Measurements from ENCODE around the gene MBD5.

MBD5 gene

GRCh38 chr2:148517822-148518221, 496.9 kb downstream of the MBD5 start:
- H3K4me3 ChIP-seq (replicated peaks; ENCODE audit: low read depth, low read length), result no peak overlapping the region
- no peak for TF ChIP-seq CTCF (IDR thresholded peaks at IDR 0.05; ENCODE audit: low read depth, low read length, missing control alignments)
- no peak for DNase-seq (ENCODE audit: extremely low read depth, low read depth)

DNA sequence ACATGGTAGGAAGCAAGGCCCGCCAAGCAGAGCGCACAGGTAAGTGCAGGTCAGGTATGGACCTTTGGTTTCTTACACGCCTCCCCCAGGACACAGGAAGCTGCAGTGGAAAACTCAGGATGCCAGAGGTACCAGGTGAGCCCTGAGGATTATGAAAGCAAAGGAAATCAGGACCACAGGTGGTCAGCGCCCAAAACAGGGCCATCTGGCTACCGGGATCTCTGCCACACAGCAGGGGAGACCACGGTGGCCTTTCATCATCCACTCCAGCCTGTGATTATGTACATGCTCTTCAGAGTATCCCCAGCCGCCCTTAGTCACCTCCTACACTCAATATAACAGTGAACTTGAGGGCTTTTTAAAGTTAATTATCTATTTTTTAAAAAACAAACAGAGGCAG, 498.1 kb downstream of the MBD5 start:
- no peak for DNase-seq (ENCODE audit: extremely low read depth, low read depth)
- H3K4me3 ChIP-seq (replicated peaks; ENCODE audit: low read depth, low read length), result no peak overlapping the region
- TF ChIP-seq CTCF (IDR thresholded peaks at IDR 0.05; ENCODE audit: low read depth, low read length, missing control alignments), result no peak

- DNase-seq (ENCODE audit: extremely low read depth, low read depth), result no peak
- H3K4me3 ChIP-seq (replicated peaks; ENCODE audit: low read depth, low read length), result no peak overlapping the region
- TF ChIP-seq CTCF (IDR thresholded peaks at IDR 0.05; ENCODE audit: low read depth, low read length, missing control alignments), result no peak
Observed at GRCh38 chr2:148521181-148521580, 500.3 kb downstream of the MBD5 start.

GRCh38 chr2:148523315-148523714, 502.4 kb downstream of the MBD5 start:
- TF ChIP-seq CTCF (IDR thresholded peaks at IDR 0.05; ENCODE audit: low read depth, low read length, missing control alignments), result no peak
- no peak overlapping the region for H3K4me3 ChIP-seq (replicated peaks; ENCODE audit: low read depth, low read length)
- no peak for DNase-seq (ENCODE audit: extremely low read depth, low read depth)

DNA sequence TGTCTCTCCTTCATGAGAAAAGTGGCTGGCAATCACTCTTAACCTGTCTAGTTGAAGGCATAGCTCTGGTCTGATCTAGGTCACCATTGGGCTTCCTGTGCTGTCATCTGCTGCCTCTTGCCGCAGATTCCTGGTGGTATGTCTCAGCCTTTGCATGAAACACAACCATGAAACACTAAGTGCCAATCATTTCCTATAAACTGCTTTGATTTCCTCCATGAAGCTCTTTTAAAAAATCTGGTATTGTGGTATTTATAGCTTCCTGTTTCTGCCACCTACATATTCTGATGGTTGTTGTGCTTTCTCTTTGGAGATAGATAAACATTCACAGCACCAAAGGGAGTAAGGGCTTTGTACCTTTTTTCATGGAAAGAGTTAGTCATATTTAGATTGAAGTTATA, 503.6 kb downstream of the MBD5 start:
- no peak for TF ChIP-seq CTCF (IDR thresholded peaks at IDR 0.05; ENCODE audit: low read depth, low read length, missing control alignments)
- H3K4me3 ChIP-seq (replicated peaks; ENCODE audit: low read depth, low read length), result no peak overlapping the region
- no peak for DNase-seq (ENCODE audit: extremely low read depth, low read depth)

- H3K4me3 ChIP-seq (replicated peaks; ENCODE audit: low read depth, low read length), result no peak overlapping the region
- no peak for DNase-seq (ENCODE audit: extremely low read depth, low read depth)
- no peak for TF ChIP-seq CTCF (IDR thresholded peaks at IDR 0.05; ENCODE audit: low read depth, low read length, missing control alignments)
Observed at GRCh38 chr2:148525130-148525529, 504.2 kb downstream of the MBD5 start.

All from HFF-Myc (cell line).